Upper lobe of left lung (tissue), 4 donors: ENCODE data around the gene FAM163A.

ENCODE experiments used
- EP300 ChIP-seq, 4 donors: sonication (generic); formaldehyde crosslinking; IDR thresholded peaks; one replicate each; pipeline ENCODE4 v1.5.1; 2017; ENCODE audit warnings: antibody characterized with exemption in 4 of 4, control low read depth in 2 of 4
- POLR2A ChIP-seq, 4 donors: fragments of 450-650 bp; IDR thresholded peaks; one replicate each; pipeline ENCODE4 v1.5.1; 2016 to 2017; ENCODE audit warnings: antibody characterized with exemption in 4 of 4, mild to moderate bottlenecking in 2 of 4
- TF ChIP-seq, protein P1 (sequence below), 6 experiments: fragments of 450-650 bp in 4 of 6; fragments of 200-600 bp in 2 of 6; sonication (generic) in 2 of 6; IDR thresholded peaks; one replicate each; pipeline ENCODE4 v1.5.1; 2016 to 2019; ENCODE audit warnings: antibody characterized with exemption in 6 of 6

- TF ChIP-seq, protein P1, sequence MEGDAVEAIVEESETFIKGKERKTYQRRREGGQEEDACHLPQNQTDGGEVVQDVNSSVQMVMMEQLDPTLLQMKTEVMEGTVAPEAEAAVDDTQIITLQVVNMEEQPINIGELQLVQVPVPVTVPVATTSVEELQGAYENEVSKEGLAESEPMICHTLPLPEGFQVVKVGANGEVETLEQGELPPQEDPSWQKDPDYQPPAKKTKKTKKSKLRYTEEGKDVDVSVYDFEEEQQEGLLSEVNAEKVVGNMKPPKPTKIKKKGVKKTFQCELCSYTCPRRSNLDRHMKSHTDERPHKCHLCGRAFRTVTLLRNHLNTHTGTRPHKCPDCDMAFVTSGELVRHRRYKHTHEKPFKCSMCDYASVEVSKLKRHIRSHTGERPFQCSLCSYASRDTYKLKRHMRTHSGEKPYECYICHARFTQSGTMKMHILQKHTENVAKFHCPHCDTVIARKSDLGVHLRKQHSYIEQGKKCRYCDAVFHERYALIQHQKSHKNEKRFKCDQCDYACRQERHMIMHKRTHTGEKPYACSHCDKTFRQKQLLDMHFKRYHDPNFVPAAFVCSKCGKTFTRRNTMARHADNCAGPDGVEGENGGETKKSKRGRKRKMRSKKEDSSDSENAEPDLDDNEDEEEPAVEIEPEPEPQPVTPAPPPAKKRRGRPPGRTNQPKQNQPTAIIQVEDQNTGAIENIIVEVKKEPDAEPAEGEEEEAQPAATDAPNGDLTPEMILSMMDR (IDR thresholded peaks at IDR 0.05), result no peak
- TF ChIP-seq POLR2A (IDR thresholded peaks at IDR 0.05) (no peak), EP300 (IDR thresholded peaks at IDR 0.05) (no peak)
Measured at GRCh38 chr1:179714159-179714558, 28.9 kb upstream of the FAM163A start.
